GM10266 (cell line): ENCODE data around the gene KCNJ15.
A peak's percentile ranks its signal among the peaks of the same experiment; 100 is the strongest.

ENCODE experiments used
- DNase-seq: peaks from one replicate; pipeline ENCODE4 v3.0.0; 2012; ENCODE audit errors: extremely low spot score
- TF ChIP-seq, protein P1 (sequence below): IDR thresholded peaks from 2 replicates; pipeline ENCODE4 v1.5.1; 2012; ENCODE audit warnings: mild to moderate bottlenecking, low read depth; ENCODE audit not compliant: control insufficient read depth, insufficient read depth; ENCODE audit errors: missing control alignments

The KCNJ15 gene

DNA sequence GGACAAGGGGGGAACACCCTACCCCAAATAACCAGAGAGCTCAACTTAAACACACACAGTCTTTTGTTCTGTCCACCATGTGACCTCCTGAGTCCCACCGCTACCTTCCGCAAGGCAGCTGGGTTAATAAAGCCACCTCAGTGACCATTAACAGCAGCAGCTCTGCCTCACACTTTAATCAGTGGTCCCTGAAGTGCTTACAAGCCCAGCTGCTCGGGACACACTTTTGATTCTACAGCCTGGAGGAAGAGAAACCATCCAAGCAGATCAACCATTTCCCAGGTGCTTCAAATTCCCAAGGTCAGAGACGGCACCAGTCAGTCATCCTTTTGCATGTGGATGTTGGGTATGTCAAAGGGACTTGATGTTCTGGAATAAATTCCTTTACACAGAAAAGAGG is 70.1 kb downstream of the KCNJ15 start:
- DNase-seq, result no peak
- TF ChIP-seq, protein P1, sequence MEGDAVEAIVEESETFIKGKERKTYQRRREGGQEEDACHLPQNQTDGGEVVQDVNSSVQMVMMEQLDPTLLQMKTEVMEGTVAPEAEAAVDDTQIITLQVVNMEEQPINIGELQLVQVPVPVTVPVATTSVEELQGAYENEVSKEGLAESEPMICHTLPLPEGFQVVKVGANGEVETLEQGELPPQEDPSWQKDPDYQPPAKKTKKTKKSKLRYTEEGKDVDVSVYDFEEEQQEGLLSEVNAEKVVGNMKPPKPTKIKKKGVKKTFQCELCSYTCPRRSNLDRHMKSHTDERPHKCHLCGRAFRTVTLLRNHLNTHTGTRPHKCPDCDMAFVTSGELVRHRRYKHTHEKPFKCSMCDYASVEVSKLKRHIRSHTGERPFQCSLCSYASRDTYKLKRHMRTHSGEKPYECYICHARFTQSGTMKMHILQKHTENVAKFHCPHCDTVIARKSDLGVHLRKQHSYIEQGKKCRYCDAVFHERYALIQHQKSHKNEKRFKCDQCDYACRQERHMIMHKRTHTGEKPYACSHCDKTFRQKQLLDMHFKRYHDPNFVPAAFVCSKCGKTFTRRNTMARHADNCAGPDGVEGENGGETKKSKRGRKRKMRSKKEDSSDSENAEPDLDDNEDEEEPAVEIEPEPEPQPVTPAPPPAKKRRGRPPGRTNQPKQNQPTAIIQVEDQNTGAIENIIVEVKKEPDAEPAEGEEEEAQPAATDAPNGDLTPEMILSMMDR, result no peak

DNA sequence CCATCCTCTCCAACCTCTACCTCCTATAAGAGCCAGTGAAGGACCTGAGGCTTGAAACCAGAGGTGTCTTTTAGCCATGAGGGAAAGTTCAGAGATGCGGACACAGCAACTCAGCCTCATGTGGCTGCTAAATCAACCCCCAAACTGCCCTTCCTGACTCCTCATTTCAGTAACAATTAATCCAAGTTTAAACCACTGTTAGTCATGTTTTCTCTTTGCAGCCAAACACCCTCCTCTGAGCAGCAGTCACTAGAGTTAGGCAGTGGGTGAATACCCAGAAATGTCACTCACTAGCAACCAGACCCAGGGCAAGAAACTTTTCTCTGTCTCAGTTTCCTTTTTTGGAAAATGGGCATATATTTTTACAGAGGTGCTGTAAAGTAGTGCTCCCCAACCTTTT is 71.2 kb downstream of the KCNJ15 start:
- DNase-seq, result no peak
- TF ChIP-seq, protein P1, result no peak

DNA sequence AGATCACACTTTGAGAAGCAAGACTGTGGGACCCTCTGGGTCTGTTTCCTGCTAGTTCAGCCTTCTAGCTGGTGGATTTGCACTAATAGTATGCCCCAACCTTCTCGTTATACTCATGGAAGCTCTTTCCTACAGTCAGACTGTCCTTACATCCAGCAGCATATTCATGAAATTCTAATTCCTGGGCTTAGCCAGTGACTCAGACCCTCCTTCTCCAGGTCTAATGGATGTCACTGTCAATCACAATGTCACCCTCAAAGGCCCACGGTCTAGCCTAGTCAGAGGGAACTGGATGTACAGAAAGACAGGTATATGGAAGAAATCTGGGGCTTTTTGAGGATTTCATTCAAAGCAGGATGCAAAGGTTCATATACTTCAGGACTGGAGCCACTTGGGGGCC is 72.4 kb downstream of the KCNJ15 start:
- TF ChIP-seq, protein P1, result no peak
- DNase-seq, result no peak

DNA sequence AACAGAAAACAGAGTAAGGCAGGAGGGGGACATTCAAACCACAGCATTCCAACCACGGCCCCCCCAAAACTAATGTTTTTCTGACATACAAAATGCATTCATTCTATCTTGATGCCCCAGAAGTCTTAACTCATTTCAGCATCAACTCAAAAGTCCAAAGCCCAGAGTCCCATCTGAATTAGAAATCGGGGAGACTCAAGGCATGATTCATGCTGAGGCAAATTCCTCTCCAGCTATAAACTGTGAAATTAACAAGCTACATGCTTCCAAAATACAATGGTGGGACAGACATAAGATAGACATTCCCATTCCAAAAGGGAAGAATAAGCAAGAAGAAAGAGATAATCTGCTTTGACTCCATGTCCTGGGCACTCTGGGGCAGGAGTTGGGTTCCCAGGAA is 73.9 kb downstream of the KCNJ15 start:
- TF ChIP-seq, protein P1, result no peak
- DNase-seq, result no peak

DNA sequence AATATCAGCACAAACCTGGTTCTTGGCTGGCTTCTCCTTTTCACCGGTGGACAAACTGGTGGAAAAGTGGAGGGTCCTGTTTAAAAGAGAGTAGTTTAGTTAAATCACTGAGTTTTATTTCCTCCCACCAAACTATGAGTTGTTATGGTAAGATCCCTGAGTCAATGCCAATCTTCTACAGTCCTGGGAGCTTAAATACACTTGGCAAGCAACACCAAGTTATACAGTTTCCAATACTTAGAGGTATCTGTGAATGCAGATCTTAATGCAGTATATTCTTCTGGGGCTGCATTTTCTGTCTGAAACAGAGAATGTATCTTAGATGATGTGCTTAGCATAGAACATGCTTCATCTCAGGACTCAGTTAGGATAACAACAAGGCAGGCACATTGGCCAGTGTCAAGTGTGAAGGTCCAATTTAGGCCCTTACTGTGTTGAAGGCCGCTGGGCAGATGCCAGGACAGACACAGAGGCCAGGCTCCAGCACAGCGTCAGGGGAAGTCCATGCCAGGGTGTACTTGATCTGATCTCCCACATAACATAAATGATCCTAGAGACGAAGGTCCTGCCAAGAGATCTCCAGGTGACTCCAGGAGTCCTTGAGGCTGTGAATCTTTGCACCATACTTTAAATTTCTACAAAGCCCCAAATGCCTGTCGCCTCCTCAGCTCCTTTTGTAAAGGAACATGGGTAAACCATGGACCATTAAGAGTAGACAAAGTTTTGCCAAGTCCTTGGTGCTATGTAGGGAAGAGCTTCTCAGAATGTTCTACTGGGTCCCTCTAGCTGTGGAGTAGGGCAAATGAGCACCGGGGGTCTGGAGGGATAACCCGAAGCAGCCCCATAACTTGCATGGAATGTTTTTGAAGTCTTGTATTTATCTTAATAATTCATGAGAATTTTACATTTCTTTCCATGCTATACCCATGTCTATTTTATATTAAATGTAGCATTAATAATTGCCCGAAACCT is 76.8 kb downstream of the KCNJ15 start:
- TF ChIP-seq, protein P1, result peak; percentile 17
- DNase-seq, result no peak

DNA sequence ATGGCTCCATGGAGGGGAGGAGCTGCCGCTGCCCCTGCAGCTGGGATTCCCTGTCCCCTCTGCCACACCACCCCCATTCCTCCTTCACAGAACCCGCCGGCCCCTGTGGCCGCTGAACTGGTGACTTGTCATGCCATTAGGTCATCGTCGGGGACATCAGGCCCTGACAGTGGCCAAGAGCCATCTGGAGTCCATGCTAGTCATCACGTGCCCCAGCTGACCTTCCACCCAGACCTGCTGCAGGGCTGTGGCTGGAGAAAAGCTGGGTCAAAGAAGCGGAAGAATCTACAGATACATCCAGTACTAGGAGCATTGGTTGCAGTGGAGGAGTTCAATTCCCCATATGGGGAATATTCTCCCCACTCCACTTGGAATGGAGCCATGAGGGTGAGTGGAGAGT is 78.1 kb downstream of the KCNJ15 start:
- TF ChIP-seq, protein P1, result no peak
- DNase-seq, result no peak

DNA sequence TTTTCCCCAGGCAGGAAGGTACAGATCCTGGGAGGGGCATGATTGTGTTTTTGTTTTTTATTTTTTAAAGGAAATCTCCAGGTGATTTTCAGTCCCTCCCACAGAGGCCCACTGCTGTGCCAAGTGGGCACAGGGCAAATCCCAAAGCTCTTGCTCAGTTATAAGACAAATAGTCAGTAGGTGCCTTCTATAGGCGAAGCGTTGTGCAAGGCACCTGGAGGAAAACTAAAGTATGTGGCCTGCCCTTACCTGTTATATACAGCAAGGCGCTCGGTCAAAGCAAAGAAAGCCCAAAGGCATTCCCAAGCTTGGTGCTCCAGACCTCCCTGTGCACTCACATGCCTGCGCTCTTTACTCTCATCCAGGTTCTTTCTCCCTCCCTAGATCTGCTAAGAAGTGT is 81.0 kb downstream of the KCNJ15 start:
- DNase-seq, result no peak
- TF ChIP-seq, protein P1, result no peak
